Spleen (tissue), 7 donors: ENCODE measurements around the gene PRKCE.

ENCODE experiments used
- POLR2A ChIP-seq, 3 donors: fragments of 450-650 bp; IDR thresholded peaks; one replicate each; pipeline ENCODE4 v1.5.1; 2017; ENCODE audit warnings: antibody characterized with exemption in 3 of 3, mild to moderate bottlenecking in 1 of 3
- TF ChIP-seq, protein P1 (sequence below), 11 experiments: fragments of 200-600 bp in 7 of 11; fragments of 450-650 bp in 4 of 11; sonication (generic) in 4 of 11; IDR thresholded peaks in 8 of 11; conservative IDR thresholded peaks in 3 of 11; 1 replicate in 7 of 11; 2 replicates in 4 of 11; pipeline versions ENCODE4 v1.4.0 to v1.8.0; 2016 to 2021; ENCODE audit warnings: antibody characterized with exemption in 11 of 11, inconsistent platforms in 4 of 11, mild to moderate bottlenecking in 1 of 11
- donor health status: DM: no; HTN: no; CAD: no; lungs with moderate emphysema.
- donor health status: DM: no; HTN: no; CAD: no.
- donor health status: DM: no; HTN: no; CAD: no.

DNA sequence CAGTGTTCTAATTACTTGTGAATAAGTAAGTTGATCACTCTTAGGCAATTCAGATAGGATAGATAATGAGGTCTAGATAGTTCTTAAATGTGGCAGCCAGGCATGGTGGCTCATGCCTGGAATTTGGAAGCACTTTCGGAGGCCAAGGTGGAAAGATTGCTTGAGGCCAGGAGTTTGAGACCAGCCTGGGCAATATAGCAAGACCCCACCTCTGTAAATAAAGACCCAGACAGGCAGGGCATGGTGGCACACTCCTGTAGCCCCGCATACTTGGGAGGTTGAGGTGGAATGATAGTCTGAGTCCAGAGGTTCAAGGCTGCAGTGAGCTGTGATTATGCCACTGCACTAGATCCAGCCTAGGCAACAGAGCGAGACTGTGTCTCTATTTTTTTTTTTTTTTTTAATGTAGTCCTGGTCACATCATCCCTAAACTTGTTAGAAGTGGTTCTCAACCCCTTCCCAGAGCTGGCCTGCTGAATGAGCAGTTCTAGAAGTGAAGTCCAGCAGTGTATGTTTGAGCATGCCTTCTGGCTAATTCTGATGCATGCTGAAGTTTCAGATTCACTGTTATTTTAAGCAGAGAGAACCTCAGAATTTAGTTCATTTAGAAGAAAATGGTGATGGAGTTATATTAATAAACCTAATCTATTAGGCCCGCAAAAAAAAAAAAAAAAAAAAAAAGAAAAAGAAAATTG is 306.2 kb downstream of the PRKCE start:
- TF ChIP-seq, protein P1, sequence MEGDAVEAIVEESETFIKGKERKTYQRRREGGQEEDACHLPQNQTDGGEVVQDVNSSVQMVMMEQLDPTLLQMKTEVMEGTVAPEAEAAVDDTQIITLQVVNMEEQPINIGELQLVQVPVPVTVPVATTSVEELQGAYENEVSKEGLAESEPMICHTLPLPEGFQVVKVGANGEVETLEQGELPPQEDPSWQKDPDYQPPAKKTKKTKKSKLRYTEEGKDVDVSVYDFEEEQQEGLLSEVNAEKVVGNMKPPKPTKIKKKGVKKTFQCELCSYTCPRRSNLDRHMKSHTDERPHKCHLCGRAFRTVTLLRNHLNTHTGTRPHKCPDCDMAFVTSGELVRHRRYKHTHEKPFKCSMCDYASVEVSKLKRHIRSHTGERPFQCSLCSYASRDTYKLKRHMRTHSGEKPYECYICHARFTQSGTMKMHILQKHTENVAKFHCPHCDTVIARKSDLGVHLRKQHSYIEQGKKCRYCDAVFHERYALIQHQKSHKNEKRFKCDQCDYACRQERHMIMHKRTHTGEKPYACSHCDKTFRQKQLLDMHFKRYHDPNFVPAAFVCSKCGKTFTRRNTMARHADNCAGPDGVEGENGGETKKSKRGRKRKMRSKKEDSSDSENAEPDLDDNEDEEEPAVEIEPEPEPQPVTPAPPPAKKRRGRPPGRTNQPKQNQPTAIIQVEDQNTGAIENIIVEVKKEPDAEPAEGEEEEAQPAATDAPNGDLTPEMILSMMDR (IDR thresholded peaks at IDR 0.05 in 8 of 11, conservative IDR thresholded peaks at IDR 0.05 in 3 of 11) = no peak
- TF ChIP-seq POLR2A (IDR thresholded peaks at IDR 0.05) = no peak
